ENCODE results near the gene MAP3K5.

DNA sequence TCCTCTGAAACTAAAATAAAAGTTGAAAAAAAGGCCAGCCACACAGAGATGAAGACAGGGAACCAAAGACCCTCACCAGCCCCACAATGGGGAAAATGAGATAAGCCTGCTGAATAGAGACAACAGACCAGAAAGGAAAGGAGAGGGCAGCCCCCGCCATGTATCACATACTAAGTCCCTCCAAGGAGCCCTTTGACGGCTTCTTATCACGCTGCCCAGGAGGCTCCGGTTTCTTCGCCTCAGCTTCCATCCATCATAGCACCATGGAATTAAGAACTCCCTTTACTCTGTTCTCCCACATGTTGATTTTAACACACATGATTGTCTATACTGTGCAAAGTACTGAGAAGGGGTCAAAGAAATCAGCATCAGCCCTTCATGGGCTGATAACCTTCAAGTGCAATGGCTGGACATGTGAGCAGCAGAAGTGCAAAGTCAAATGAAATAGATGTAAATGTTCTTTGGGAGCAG, 54.9 kb downstream of the MAP3K5 start:
- TF ChIP-seq ZNF785 (CRISPR knock-in tag; IDR thresholded peaks at IDR 0.05) (no peak), GTF2F1 (IDR thresholded peaks at IDR 0.05; ENCODE audit: low read depth, low read length) (no peak), TRIM24 (IDR thresholded peaks at IDR 0.05) (0 out of 4 replicates have a peak, but pooled peaks of 1 of the 2 experiments have one; percentile 25)
